Measurements from ENCODE around the gene RACGAP1.
A peak's percentile ranks its signal among the peaks of the same experiment; 100 is the strongest.

RACGAP1 gene

DNA sequence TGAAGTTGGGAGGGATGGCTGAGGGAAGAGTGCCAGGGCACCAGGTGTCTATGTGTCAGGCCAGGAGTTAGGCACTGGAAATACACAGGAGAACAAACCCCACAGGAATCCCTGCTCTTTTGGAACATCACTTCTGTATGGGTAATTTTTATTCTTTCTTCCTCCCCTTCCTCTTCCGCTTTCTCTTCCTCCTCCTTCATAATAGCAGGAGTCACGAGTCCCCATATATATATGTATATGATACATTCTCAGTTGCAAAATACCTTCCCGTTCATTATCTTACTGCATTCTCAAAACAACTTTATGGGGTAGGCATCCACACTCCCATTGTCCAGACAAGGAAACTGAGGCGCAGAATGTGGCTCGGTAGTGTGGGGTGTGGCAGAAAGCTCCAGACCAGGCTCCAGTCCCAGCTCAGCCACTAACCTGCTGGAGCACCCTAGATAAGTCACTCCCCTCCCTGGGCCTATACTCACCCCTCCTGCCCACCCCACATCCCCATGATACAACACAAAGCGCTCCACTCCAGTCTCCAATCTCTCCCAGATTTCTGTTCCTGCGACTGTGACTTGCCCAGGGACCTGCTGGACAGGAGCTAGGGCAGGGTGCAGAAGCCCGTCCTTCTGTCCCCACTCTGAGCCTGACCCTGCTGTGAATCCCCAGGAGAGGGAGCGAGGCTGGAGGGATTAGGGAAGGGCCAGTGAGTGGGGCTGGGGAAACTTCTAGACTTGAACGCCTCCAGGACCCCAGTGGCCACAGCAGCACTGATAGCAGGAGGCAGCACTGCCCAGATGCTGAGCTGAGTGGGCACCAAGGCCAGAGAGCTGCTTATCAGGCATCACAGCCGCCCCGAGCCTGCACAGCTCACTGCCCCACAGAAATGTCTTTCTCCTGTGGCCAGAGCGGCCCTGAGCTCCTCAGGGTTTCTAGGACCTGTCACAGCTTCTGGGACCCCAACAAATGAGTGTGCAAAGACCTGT, 76.1 kb downstream of the RACGAP1 start:
- TF ChIP-seq, protein P1, sequence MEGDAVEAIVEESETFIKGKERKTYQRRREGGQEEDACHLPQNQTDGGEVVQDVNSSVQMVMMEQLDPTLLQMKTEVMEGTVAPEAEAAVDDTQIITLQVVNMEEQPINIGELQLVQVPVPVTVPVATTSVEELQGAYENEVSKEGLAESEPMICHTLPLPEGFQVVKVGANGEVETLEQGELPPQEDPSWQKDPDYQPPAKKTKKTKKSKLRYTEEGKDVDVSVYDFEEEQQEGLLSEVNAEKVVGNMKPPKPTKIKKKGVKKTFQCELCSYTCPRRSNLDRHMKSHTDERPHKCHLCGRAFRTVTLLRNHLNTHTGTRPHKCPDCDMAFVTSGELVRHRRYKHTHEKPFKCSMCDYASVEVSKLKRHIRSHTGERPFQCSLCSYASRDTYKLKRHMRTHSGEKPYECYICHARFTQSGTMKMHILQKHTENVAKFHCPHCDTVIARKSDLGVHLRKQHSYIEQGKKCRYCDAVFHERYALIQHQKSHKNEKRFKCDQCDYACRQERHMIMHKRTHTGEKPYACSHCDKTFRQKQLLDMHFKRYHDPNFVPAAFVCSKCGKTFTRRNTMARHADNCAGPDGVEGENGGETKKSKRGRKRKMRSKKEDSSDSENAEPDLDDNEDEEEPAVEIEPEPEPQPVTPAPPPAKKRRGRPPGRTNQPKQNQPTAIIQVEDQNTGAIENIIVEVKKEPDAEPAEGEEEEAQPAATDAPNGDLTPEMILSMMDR (IDR thresholded peaks at IDR 0.05; ENCODE audit: control insufficient read depth, insufficient read depth, low read depth, low read length, missing control alignments) = no peak
- DNase-seq (ENCODE audit: low read depth) = no peak
- H3K4me3 ChIP-seq (ENCODE audit: control insufficient read depth, low read depth, low read length) = no peak overlapping the region

DNA sequence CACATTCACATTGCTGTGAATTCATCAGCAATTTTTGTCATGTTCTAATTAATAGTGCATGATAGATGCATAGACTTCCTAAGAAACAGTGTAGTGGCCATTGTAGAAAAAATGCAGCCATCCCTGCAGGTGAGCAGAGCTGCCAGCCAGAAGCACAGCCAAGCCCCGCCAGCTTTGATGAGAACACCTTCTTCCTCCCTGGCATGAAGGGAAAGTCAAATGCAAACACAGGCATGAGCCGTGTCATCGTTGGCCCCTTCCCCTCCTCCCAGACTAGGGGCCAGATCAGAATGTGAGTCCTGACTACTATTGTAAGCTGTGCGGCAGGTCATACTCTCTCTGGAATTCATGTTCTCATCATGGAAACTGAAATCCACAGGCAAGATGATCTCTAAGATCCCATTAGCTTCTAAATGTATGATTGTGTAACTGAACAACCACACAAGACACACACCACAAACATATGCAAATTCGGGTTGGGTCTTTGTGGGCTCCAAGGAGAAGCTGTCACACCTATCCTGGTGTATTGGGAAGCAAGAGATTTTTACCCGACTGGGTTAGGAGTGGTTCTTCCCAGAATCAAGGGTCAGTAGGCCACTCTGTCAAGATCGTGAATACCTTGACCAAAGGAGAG, 77.6 kb downstream of the RACGAP1 start:
- DNase-seq (ENCODE audit: low read depth) = no peak
- no peak overlapping the region for H3K4me3 ChIP-seq (ENCODE audit: control insufficient read depth, low read depth, low read length)
- TF ChIP-seq, protein P1 (IDR thresholded peaks at IDR 0.05; ENCODE audit: control insufficient read depth, insufficient read depth, low read depth, low read length, missing control alignments) = no peak

DNA sequence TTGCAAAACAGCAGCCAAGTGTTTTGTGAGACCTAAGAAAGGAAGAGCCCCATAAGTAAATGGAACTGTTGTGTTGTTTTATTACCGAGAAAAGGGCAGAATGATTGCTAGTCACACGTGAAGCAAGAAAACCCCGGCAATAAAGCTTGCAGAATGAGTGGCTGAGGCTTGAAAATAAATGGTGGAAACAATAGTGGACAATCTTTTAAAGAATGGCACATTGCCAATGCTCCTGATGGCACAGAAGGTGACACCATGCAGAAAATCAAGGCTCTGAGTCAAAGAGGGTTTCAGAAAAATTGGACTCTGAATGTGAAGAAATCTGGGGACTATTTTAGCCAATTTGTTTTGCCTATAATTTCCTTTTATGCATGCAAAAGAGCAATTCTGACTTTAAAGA, 78.8 kb downstream of the RACGAP1 start:
- TF ChIP-seq, protein P1 (IDR thresholded peaks at IDR 0.05; ENCODE audit: control insufficient read depth, insufficient read depth, low read depth, low read length, missing control alignments) = no peak
- H3K4me3 ChIP-seq (ENCODE audit: control insufficient read depth, low read depth, low read length) = no peak overlapping the region
- no peak for DNase-seq (ENCODE audit: low read depth)

- H3K4me3 ChIP-seq (ENCODE audit: control insufficient read depth, low read depth, low read length) = no peak overlapping the region
- DNase-seq (ENCODE audit: low read depth) = no peak
- TF ChIP-seq, protein P1 (IDR thresholded peaks at IDR 0.05; ENCODE audit: control insufficient read depth, insufficient read depth, low read depth, low read length, missing control alignments) = no peak
Observed at GRCh38 chr12:49946086-49946485, 79.2 kb downstream of the RACGAP1 start.

DNA sequence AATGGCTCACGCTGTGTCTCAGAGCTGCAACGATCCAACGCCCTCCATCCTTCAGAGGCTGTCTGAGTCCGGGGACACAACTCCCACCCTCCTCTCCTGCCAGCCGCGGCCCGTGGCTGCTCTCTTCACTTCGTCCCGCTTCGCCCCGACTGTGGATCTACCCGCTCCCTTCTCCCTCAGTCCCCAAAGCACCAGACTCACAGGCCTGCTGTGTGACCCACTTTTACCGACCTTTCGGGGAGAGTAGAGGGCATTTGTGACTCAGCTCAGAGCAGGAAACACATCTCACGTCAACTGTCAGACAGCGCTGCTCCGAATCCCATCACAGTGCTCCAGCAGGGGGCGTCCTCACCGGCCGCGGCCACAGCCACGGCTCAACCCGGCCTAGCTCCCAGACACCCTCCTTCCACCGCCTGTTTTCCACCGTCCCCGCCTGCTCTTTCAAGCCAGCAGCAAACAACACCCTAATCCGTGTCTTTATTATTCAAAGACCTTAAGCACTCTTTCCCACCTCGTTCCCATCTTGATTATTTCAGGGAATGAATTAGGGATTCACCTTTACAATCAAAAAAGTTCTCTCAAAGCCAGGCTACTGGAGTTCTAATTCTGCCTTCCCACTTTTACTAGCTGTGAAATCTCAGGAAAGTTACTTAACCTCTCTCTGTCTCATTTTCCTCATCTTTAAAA, 79.8 kb downstream of the RACGAP1 start:
- TF ChIP-seq, protein P1 (IDR thresholded peaks at IDR 0.05; ENCODE audit: control insufficient read depth, insufficient read depth, low read depth, low read length, missing control alignments) = peak; percentile 96
- no peak overlapping the region for H3K4me3 ChIP-seq (ENCODE audit: control insufficient read depth, low read depth, low read length)
- DNase-seq (ENCODE audit: low read depth) = peak; percentile 21

- H3K4me3 ChIP-seq (ENCODE audit: control insufficient read depth, low read depth, low read length) = no peak overlapping the region
- no peak for DNase-seq (ENCODE audit: low read depth)
- TF ChIP-seq, protein P1 (IDR thresholded peaks at IDR 0.05; ENCODE audit: control insufficient read depth, insufficient read depth, low read depth, low read length, missing control alignments) = no peak
Observed at GRCh38 chr12:49944718-49945117, 80.6 kb downstream of the RACGAP1 start.

Measured in AG09309 (cell line).